ENCODE results near the gene ZGPAT.
A peak's percentile ranks its signal among the peaks of the same experiment; 100 is the strongest.

Gene ZGPAT

DNA sequence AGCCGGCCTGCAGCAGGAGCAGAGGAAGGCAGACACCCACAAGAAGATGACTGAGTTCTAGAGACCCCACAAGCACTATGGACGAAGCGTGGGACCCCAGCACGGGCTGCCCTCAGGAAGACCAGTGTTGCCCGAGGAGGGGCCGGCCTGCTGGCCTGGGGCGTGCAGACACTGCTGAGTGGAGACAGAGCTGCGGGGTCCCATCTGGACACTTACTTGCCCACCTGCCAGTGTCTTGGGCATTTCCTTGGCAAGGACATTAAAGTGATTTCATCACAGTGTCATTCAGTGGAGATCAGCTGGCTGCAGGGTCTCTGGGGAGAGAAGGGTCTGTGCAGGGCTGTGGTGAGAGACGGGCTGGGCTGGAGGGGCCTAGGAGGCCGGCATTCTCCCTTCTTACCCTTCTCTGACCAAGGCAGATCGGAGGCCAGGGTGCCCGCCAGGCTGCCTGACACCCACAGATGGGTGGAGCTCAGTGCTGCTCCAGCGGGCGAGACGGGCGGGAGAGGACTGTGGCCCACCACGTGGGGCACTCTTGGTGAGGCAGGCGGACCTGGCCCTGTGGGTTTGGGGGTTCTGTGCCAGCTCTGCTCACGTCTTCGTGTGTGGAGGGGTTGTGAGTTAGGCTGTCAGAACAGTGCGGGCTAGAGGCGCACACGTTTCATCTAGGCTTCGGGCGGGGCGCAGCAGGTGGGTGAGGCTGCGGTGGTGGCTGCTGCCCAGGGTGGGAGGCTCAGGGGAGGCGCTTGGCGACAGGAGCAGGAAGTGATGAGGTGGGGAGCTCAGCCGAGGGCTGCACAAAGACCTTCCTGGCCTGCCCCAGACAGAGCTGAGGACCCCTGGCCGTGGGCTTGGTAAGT is 28.2 kb downstream of the ZGPAT start, which contains the start of gene LIME1:
LIME1 (plus strand) TSS at position 806 of the 860 bp plus-strand sequence. CDS start 886 bp downstream, outside the sequence.
- no peaks in the 10 kb centered on the region; the same call in 1 of the 2 replicates for H3K27me3 ChIP-seq (ENCODE audit: insufficient read depth, low read length)
- H3K9ac ChIP-seq (ENCODE audit: low read length): peak within 1 kb of the TSS; percentile 49

DNA sequence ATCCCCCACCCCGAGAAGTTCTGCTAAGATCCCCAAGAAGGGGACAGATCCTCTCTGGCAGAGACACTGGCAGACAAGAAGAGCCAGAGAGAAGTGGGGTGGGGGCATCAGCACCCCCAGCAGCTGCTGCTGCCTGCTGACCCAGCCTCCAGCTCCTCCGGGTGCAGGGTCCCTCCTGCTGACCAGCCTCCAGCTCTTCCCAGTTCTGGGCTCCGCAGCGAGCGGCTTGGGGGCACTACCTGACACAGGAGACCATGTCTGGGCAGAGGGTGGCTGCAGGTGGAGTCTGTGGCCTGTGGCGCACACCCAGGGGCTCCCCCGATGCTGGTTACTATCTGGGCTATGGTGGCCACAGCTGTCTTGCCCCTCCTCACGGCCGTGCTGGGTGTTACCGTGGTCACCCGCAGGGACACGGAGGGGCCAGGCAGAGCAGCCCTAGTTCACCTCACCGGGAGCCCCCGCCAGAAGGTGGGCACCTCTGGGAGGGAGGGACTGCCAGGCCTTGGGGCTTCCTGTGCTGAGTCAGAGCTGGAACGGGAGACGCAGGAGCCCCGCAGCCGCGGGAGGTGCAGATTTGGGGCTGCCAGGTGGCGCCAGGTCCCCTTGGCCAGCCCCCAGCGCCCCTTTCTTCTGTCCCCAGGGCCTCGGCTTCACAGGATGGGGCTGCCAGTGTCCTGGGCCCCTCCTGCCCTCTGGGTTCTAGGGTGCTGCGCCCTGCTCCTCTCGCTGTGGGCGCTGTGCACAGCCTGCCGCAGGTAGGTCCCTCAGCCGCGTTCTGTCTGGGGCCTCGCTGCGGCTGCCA is 29.3 kb downstream of the ZGPAT start:
- no peaks in the 10 kb centered on the region; the same call in 1 of the 2 replicates for H3F3A ChIP-seq (ENCODE audit: insufficient read depth, low read length)
- no peaks in the 10 kb centered on the region for H3K79me2 ChIP-seq (ENCODE audit: insufficient read depth, low read length)
- H2AFZ ChIP-seq (ENCODE audit: low read length): no peak overlapping the region
- peaks cover 39% of the 10 kb centered on the region for H3K4me1 ChIP-seq (ENCODE audit: insufficient read depth, low read length, severe bottlenecking)
- H3K27ac ChIP-seq (ENCODE audit: low read depth, low read length, poor library complexity, severe bottlenecking): peak overlapping the region; percentile 72
- TF ChIP-seq, protein P1, sequence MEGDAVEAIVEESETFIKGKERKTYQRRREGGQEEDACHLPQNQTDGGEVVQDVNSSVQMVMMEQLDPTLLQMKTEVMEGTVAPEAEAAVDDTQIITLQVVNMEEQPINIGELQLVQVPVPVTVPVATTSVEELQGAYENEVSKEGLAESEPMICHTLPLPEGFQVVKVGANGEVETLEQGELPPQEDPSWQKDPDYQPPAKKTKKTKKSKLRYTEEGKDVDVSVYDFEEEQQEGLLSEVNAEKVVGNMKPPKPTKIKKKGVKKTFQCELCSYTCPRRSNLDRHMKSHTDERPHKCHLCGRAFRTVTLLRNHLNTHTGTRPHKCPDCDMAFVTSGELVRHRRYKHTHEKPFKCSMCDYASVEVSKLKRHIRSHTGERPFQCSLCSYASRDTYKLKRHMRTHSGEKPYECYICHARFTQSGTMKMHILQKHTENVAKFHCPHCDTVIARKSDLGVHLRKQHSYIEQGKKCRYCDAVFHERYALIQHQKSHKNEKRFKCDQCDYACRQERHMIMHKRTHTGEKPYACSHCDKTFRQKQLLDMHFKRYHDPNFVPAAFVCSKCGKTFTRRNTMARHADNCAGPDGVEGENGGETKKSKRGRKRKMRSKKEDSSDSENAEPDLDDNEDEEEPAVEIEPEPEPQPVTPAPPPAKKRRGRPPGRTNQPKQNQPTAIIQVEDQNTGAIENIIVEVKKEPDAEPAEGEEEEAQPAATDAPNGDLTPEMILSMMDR (IDR thresholded peaks at IDR 0.05; ENCODE audit: low read length): no peak
- TF ChIP-seq EZH2 (IDR thresholded peaks at IDR 0.05; ENCODE audit: borderline replicate concordance, low read length): no peak
- H3K9ac ChIP-seq (ENCODE audit: low read length): peak overlapping the region; percentile 49
- H3K9me3 ChIP-seq (ENCODE audit: low read length): no peaks in the 10 kb centered on the region
- peaks cover 29% of the 10 kb centered on the region for H3K36me3 ChIP-seq (ENCODE audit: insufficient read depth, low read length)
- no peaks in the 10 kb centered on the region for H4K20me1 ChIP-seq (ENCODE audit: insufficient read depth, low read length)
- H3K27me3 ChIP-seq (ENCODE audit: insufficient read depth, low read length): no peaks in the 10 kb centered on the region; the same call in 1 of the 2 replicates
- no peaks in the 10 kb centered on the region for H3K9me2 ChIP-seq (ENCODE audit: low read depth, low read length)
- peak overlapping the region; percentile 42 for H3K4me3 ChIP-seq (ENCODE audit: low read depth, low read length, poor library complexity, severe bottlenecking)
- peak overlapping the region; percentile 55 for H3K4me2 ChIP-seq (ENCODE audit: low read length)

More for the DNA sequence above, 28.2 kb downstream of the ZGPAT start, which contains the start of gene LIME1:
- Histone ChIP-seq H3K79me2 (ENCODE audit: insufficient read depth, low read length) (no peaks in the 10 kb centered on the region), H3K9me3 (ENCODE audit: low read length) (no peaks in the 10 kb centered on the region), H3F3A (ENCODE audit: insufficient read depth, low read length) (no peaks in the 10 kb centered on the region; the same call in 1 of the 2 replicates), H3K36me3 (ENCODE audit: insufficient read depth, low read length) (peaks cover 23% of the 10 kb centered on the region), H3K9me2 (ENCODE audit: low read depth, low read length) (no peaks in the 10 kb centered on the region), H3K4me1 (ENCODE audit: insufficient read depth, low read length, severe bottlenecking) (peaks cover 46% of the 10 kb centered on the region), H3K27ac (ENCODE audit: low read depth, low read length, poor library complexity, severe bottlenecking) (peak within 1 kb of the TSS; percentile 72), H4K20me1 (ENCODE audit: insufficient read depth, low read length) (no peaks in the 10 kb centered on the region), H2AFZ (ENCODE audit: low read length) (no peak within 1 kb of the TSS), H3K4me3 (ENCODE audit: low read depth, low read length, poor library complexity, severe bottlenecking) (peak within 1 kb of the TSS; percentile 42), H3K4me2 (ENCODE audit: low read length) (peak within 1 kb of the TSS; percentile 55)
- no peak for TF ChIP-seq EZH2 (IDR thresholded peaks at IDR 0.05; ENCODE audit: borderline replicate concordance, low read length)
- TF ChIP-seq, protein P1 (IDR thresholded peaks at IDR 0.05; ENCODE audit: low read length): 0 out of 2 replicates have a peak, but pooled peaks have one; percentile 18

DNA sequence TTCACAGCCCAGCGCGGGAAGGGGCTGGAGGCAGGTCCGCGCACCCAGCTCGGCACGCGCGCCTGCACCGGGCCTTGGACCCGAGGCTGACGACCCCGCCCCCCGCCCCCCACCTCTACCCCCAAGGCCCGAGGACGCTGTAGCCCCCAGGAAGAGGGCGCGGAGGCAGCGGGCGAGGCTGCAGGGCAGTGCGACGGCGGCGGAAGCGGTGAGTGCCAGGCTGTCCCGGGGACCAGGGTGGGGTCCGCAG is 29.8 kb downstream of the ZGPAT start:
- Histone ChIP-seq H3K4me3 (ENCODE audit: low read depth, low read length, poor library complexity, severe bottlenecking) (peak overlapping the region; percentile 42), H3K9ac (ENCODE audit: low read length) (no peak overlapping the region; the same call in 1 of the 2 replicates), H3K27ac (ENCODE audit: low read depth, low read length, poor library complexity, severe bottlenecking) (peak overlapping the region; percentile 72), H3K4me1 (ENCODE audit: insufficient read depth, low read length, severe bottlenecking) (peaks cover 39% of the 10 kb centered on the region), H3K4me2 (ENCODE audit: low read length) (peak overlapping the region; percentile 55), H3K9me2 (ENCODE audit: low read depth, low read length) (no peaks in the 10 kb centered on the region), H4K20me1 (ENCODE audit: insufficient read depth, low read length) (no peaks in the 10 kb centered on the region), H3K79me2 (ENCODE audit: insufficient read depth, low read length) (no peaks in the 10 kb centered on the region), H2AFZ (ENCODE audit: low read length) (no peak overlapping the region), H3K27me3 (ENCODE audit: insufficient read depth, low read length) (no peaks in the 10 kb centered on the region; the same call in 1 of the 2 replicates), H3F3A (ENCODE audit: insufficient read depth, low read length) (no peaks in the 10 kb centered on the region; the same call in 1 of the 2 replicates), H3K9me3 (ENCODE audit: low read length) (no peaks in the 10 kb centered on the region), H3K36me3 (ENCODE audit: insufficient read depth, low read length) (peaks cover 33% of the 10 kb centered on the region)
- TF ChIP-seq EZH2 (IDR thresholded peaks at IDR 0.05; ENCODE audit: borderline replicate concordance, low read length): no peak
- TF ChIP-seq, protein P1 (IDR thresholded peaks at IDR 0.05; ENCODE audit: low read length): no peak
